ENCODE data around the gene OR11A1.

- TF ChIP-seq EZH2 (optimal IDR thresholded peaks at IDR 0.05; ENCODE audit: low read depth, low read length) = no peak
- no peak for TF ChIP-seq CTCF (IDR thresholded peaks at IDR 0.05; ENCODE audit: low read length)
- TF ChIP-seq EZH2phosphoT487 (IDR thresholded peaks at IDR 0.05; ENCODE audit: low read length) = no peak
These were observed 5.2 kb downstream of the OR11A1 start for GRCh38 chr6:29451471-29452193.
